Measurements from ENCODE around the gene FSTL1. TPM values are rescaled to one million over a fixed set of nuclear protein-coding genes. Genes with fewer than 3 reads are reported as not detected.
"Not testable (repeated sequence)": the region's sequence is repeated elsewhere in the genome, so short reads cannot be mapped to it uniquely, and the experiment has no call there.

The FSTL1 gene
- total RNA-seq, 1 experiment from 2014 or later = 179 TPM

GRCh38 chr3:120382941-120383447 lies 67.8 kb downstream of the FSTL1 start:
- no peak for DNase-seq (ENCODE audit: low spot score)
- in situ Hi-C loops (cut with HindIII; ENCODE audit: low sequenced_read_pairs) = loop anchor here (25.0 kb wide), 1 partner anchor 121 kb away; no protein-coding TSS in a partner anchor

- no peak for DNase-seq (ENCODE audit: low spot score)
- in situ Hi-C loops (cut with HindIII; ENCODE audit: low sequenced_read_pairs) = loop anchor here (25.0 kb wide), 1 partner anchor 119 kb away; no protein-coding TSS in a partner anchor
Measured at GRCh38 chr3:120381503-120381902, 69.3 kb downstream of the FSTL1 start.

- not testable (repeated sequence) for DNase-seq (ENCODE audit: low spot score)
- in situ Hi-C loops (cut with HindIII; ENCODE audit: low sequenced_read_pairs) = loop anchor here (25.0 kb wide), 1 partner anchor 116 kb away; no protein-coding TSS in a partner anchor
Measured at GRCh38 chr3:120377948-120378347, 72.8 kb downstream of the FSTL1 start.

- no peak for DNase-seq (ENCODE audit: low spot score)
- in situ Hi-C loops (cut with HindIII; ENCODE audit: low sequenced_read_pairs) = no loop called here
Measured at GRCh38 chr3:120370463-120370862, 80.3 kb downstream of the FSTL1 start.

GRCh38 chr3:120369037-120369467 lies 81.7 kb downstream of the FSTL1 start:
- in situ Hi-C loops (cut with HindIII; ENCODE audit: low sequenced_read_pairs) = no loop called here

GRCh38 chr3:120368172-120368571 lies 82.6 kb downstream of the FSTL1 start:
- DNase-seq (ENCODE audit: low spot score) = no peak
- in situ Hi-C loops (cut with HindIII; ENCODE audit: low sequenced_read_pairs) = no loop called here

More at GRCh38 chr3:120369037-120369467, 81.7 kb downstream of the FSTL1 start:
- DNase-seq (ENCODE audit: low spot score) = no peak

- in situ Hi-C loops (cut with HindIII; ENCODE audit: low sequenced_read_pairs) = no loop called here
Measured at GRCh38 chr3:120364821-120365220, 86.0 kb downstream of the FSTL1 start.

GRCh38 chr3:120364101-120364500 lies 86.7 kb downstream of the FSTL1 start:
- in situ Hi-C loops (cut with HindIII; ENCODE audit: low sequenced_read_pairs) = no loop called here
- no peak for DNase-seq (ENCODE audit: low spot score)

More at GRCh38 chr3:120364821-120365220, 86.0 kb downstream of the FSTL1 start:
- DNase-seq (ENCODE audit: low spot score) = no peak

- no peak for DNase-seq (ENCODE audit: low spot score)
- in situ Hi-C loops (cut with HindIII; ENCODE audit: low sequenced_read_pairs) = no loop called here
Measured at GRCh38 chr3:120357807-120358206, 93.0 kb downstream of the FSTL1 start.

- no peak for DNase-seq (ENCODE audit: low spot score)
- in situ Hi-C loops (cut with HindIII; ENCODE audit: low sequenced_read_pairs) = no loop called here
Measured at GRCh38 chr3:120355486-120355885, 95.3 kb downstream of the FSTL1 start.

- no peak for DNase-seq (ENCODE audit: low spot score)
- in situ Hi-C loops (cut with HindIII; ENCODE audit: low sequenced_read_pairs) = no loop called here
Measured at GRCh38 chr3:120353463-120353862, 97.3 kb downstream of the FSTL1 start.

GRCh38 chr3:120352017-120352416 lies 98.8 kb downstream of the FSTL1 start:
- in situ Hi-C loops (cut with HindIII; ENCODE audit: low sequenced_read_pairs) = no loop called here
- DNase-seq (ENCODE audit: low spot score) = no peak

- in situ Hi-C loops (cut with HindIII; ENCODE audit: low sequenced_read_pairs) = no loop called here
- peak; percentile 34 for DNase-seq (ENCODE audit: low spot score)
Measured at GRCh38 chr3:120350401-120350941, 100.3 kb downstream of the FSTL1 start.

- in situ Hi-C loops (cut with HindIII; ENCODE audit: low sequenced_read_pairs) = no loop called here
- no peak for DNase-seq (ENCODE audit: low spot score)
Measured at GRCh38 chr3:120349855-120350125, 101.0 kb downstream of the FSTL1 start.

GRCh38 chr3:120348991-120349854 lies 101.6 kb downstream of the FSTL1 start, which contains the start of gene LRRC58:
LRRC58 (minus strand) TSS chr3:120349354; CDS start chr3:120349243, 111 bp downstream.
- DNase-seq (ENCODE audit: low spot score) = peak; percentile 84

GRCh38 chr3:120348065-120348990 lies 102.5 kb downstream of the FSTL1 start:
- in situ Hi-C loops (cut with HindIII; ENCODE audit: low sequenced_read_pairs) = no loop called here
- DNase-seq (ENCODE audit: low spot score) = peak; percentile 44

More at GRCh38 chr3:120348991-120349854, 101.6 kb downstream of the FSTL1 start, which contains the start of gene LRRC58:
- in situ Hi-C loops (cut with HindIII; ENCODE audit: low sequenced_read_pairs) = no loop called here

GRCh38 chr3:120344349-120344748 lies 106.4 kb downstream of the FSTL1 start:
- in situ Hi-C loops (cut with HindIII; ENCODE audit: low sequenced_read_pairs) = no loop called here
- no peak for DNase-seq (ENCODE audit: low spot score)

All from G401 (cell line).